Medulla oblongata (tissue), 1 donor: ENCODE results near the gene RCAN3.
A peak's percentile ranks its signal among the peaks of the same experiment; 100 is the strongest.
"Not testable (repeated sequence)": the region's sequence is repeated elsewhere in the genome, so short reads cannot be mapped to it uniquely, and the experiment has no call there.

Experiments used
- DNase-seq: peaks from one replicate; pipeline ENCODE4 v3.0.0-alpha.2; 2015; ENCODE audit errors: extremely low spot score

The RCAN3 gene

DNA sequence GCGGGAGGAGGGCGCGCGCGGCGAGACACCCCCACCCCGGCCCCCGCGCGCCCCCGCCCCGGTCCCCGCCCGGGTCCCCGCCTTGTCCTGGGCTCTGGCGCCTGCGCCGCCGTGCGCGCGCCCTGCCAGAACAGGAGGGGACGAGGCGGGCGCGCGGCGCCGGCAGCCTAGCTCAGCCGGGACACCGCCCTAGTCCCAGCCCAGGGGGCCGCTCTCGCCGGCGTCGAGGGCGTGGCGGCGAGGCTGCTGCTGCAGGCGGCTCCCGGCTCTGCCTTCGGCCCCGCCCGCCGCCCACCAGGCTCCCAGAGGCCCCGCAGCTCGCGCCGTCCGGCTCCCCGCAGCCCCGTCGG, at the start of gene RCAN3:
TSS of gene RCAN3 (plus strand) at position 128 of the 350 bp plus-strand sequence. CDS start 11,537 bp downstream, outside the sequence.
- peak; percentile 82 for DNase-seq

DNA sequence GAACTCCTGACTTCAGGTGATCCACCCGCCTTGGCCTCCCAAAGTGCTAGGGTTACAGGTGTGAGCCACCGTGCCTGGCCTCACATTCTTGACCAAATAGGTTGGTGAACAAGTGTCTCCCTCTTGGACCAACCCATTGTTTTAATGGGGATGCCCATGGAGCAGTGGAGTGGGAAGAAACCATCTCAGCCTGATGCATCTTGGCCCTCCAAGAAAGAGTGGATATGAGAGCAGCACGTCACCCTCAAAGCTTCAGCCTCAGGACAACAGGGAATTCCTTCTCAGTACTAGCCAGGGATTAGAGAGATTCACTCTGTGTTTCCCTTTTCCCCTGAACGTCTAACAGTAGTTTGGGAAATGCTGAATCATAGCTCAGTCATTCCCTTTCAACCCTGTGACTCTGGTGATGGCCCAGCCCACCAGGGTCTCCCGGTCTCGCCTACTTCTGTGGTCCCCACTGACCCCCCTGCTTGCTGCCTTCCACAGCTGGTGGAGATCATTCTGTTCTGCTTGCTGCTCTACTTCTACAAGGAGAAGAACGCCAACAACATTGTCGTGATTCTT, 49.6 kb upstream of the RCAN3 start:
- no peak for DNase-seq

DNA sequence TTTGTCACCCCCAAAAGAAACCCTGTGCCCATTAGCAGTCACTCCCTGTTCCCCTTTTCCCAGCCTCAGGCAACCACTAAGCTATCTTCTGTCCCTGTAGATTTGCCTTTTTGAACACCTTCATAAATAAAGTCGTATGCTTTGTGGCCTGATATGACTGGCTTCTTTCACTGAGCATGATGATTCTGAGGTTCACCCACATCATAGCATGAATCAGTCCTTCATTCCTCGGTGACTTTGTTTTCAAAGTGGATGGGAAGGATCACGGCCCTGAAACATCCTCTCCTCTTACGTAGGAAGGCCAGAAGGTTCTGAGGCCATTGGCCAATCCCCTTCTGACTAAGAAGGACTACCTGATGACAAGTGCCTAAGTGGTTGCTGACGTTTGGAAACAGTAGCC, 48.0 kb upstream of the RCAN3 start:
- DNase-seq = no peak

DNA sequence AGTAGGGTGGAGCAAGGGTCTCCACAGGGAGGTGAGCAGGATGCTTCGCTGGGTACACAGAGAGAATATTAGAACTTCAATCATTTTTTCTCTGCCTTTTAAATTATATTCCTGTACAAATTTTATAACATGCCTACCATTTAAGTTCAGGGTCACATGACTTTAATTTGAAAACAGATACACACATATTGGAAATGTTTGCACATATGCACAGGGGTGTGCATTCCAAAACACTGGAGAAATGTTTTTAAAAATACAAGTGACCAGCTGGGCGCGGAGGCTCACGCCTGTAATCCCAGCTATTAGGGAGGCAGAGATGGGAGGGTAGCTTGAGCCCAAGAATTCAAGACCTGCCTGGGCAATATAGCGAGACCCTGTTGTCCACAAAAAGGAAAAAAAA, 47.4 kb upstream of the RCAN3 start:
- DNase-seq = no peak

DNA sequence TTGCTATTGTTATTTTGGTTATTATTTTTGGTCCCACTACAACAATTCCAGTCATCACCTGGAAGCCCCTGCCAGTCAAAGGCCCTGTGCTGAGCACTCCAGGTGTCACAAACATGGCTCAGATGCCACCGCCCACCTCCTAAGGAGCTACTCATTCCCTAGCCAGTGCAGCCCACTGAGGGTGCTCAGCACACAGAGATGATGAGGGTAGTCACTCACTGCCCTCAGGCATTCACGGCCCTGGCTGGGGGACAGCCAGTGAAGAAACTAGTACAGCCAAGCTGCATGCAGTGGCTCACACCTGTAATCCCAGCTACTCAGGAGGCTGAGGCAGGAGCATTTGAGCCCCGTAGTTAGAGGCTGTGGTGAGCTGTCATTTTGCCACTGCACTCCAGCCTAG, 44.8 kb upstream of the RCAN3 start:
- no peak for DNase-seq

DNA sequence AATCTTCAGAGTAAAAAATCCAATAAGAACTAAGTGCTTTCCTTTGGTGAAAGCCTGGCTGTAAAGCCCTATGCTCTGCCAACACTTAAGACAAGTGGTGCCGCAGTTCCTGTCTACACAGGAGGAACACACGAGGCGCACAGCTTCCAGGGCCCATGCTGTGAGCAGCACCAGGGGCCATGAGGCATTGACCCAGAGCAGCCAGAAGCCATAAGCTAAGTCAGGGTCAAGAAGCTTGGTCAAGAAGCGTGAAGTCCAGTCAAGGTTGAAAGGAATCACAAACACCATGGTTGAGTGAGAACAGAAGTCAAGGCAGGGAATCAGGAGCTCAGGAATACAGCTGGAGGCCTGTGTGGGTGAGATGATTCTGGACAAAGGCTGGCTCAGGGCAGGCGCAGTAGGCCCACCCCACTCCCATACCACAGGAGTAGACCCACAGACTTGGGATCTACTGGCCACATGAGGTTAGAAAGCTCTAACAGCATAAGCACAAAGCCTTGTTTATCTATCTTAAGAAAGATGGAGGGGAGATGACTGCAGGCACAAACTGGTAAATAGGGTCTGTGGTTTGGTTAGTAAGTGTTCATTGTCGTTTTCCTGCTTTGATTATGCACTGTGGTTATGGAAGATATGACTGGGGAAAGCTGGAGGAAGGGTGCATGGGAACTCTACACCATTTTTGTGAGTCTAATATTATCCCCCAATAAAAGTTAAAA, 42.9 kb upstream of the RCAN3 start:
- DNase-seq = no peak

DNA sequence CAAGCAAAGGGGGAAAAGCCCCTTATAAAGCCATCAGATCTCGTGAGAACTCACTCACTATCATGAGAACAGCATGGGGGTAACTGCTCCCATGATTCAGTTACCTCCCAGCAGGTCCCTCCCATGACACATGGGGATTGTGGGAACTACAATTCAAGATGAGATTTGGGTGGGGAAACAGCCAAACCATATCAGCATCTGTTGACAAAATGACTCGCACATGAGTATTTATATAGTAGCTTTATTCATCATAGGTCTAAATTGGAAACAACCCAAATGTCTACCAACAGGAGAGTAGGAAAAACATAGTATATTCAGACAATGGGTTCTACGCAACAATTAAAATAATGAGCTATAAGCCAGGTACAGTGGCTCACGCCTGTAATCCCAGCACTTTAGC, 40.5 kb upstream of the RCAN3 start:
- DNase-seq = not testable (repeated sequence)

DNA sequence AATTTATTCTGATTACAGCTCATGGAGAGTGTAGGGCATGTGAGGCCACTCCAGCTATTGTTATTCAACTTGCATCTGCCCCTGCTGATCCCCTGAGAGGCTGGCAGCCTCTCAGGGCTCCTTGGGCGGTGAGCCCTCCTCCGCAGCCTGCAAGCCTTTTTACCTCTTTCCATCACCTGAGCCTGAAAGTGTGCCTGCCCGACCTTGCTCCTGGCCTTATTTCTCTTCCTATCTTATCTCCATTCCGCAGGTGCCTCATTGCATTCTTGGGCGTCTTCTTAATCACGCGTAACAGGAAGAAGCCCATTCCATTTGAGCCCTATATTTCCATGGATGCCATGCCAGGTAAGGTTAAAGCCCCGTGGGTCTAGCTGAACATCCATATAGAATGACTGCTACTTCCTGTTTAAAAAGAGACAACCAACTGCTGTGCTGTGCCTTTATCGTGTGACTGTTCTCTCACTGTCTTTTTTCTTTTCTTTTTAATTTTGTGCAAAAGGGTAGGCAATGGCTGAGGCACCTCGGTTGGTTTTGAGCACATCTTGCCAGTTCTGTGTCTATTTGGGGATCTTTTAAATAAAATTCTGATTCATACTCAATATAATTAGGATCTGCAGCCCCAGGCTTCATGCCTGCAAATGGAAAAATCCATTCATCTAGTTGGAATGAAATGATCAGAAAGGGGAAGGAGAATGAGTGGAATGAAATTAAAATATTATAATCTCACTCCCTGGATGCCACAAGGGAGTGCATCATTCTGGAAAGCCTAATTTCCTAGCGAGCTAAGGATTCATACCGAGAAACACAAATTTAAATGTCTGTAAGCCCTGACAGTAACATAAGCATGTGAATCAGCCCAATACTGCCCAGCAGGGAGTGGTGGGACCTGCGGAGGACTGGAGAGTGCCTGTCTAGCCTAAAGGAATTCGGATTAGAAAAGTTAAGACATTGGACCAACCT, 38.6 kb upstream of the RCAN3 start:
- DNase-seq = no peak

DNA sequence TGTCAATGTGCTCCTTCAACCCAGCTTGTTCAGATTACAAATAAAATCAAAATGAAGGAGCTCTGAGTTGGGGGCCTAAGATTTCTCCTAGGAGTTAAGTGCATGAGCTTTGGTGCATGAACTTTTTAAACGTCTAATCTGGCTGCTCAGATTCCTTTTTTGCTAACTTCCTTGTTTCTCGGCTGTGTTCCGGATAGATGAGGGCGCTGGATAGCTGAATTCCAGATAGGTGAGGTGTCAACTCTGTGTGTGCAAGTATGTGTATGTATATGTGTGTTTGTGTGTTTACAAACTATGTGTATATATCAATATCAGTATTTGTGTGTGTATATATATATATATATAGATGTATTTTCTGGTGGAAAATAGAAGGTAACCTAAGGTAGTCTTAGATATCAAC, 37.5 kb upstream of the RCAN3 start:
- DNase-seq = no peak

DNA sequence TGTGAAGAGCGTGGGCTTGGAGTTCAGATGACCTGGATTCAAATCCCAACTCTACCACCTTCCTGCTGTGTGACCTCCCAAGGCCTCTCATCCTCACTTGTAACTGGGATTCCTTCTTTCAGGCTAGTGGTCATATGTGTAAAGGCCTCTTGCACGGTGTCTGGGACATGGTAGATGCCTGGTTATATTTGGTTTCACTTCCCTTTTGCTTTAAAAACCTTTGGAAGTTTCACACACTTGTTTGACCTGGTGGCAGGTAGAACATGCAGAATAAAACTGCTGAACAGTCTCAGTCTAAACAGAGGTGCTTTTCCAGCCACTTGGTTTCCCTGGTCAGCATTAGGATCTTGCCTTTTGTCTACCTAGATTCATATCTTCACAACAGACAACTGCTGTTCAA, 37.0 kb upstream of the RCAN3 start:
- no peak for DNase-seq

DNA sequence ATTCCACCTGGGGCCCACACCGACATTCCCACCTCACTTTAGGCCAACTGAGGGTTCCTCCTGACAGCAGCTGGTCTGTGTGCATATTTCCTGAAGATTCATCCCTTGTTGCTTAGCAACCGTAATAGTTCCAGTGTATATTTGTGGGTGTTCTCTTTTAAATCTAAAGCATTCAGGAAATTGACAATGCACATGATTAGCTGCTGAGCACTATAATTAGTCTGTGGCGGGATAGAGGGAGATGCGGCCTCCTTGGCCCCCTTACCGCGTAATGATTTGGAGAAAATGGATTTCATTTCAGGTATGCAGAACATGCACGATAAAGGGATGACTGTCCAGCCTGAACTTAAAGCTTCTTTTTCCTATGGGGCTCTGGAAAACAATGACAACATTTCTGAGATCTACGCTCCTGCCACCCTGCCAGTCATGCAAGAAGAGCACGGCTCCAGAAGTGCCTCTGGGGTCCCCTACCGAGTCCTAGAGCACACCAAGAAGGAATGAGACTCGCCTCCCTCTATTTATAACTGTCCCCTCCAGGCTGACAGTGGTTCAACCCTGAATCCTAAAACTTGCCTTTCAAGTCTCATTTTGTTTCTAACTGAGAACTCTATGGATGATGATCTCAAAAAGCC, 33.8 kb upstream of the RCAN3 start:
- DNase-seq = no peak

DNA sequence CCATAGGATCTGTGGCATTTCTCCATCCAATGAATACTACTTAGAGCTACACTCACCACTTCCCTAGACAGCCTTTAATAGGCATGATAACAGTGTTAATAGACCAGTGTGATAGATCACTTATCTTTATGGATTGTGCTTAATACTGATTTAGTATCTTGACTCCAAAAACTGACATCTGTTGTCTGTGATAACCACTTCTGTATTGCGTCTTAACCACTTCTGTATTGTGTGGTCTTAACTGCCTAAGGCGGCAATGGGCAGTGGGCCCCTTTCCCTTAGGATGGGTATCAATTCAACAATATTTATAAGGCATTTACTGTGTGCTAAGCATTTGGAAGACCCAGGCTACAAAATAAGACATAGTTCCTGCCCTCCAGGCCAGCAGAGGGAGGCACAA, 32.0 kb upstream of the RCAN3 start:
- no peak for DNase-seq

DNA sequence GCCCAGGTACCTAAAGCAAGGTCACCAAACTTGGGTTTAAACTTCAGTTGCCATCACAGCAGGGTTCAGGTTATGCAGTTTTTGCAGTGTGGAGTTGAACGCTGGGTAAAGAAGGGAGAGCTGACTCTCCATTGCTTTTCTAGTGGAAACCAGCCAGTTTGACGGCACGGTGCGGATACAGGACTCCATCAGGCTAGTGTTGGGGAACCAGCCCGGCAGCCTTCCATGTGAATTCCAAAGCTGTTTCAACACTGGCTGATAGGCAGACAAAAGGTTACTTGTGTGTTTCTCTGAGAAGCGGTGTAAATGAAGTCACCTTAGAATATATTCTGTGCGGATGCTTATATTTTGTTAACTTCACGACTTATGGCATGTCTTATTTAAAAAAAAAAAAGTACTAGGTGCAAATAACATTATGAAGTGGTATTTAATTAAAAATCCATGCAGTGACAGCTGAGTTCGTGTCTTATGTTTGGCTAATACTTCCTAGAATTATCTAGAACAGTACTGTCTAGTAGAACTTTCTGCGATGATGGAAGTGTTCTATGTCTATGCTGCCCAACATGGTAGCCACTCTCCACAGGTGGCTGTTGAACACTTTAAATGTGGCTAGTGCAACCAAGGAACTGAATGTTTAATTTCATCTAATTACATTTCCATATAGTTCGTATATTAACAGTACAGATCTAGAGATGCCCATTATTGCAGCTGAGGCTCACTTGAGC, 29.9 kb upstream of the RCAN3 start:
- DNase-seq = no peak

DNA sequence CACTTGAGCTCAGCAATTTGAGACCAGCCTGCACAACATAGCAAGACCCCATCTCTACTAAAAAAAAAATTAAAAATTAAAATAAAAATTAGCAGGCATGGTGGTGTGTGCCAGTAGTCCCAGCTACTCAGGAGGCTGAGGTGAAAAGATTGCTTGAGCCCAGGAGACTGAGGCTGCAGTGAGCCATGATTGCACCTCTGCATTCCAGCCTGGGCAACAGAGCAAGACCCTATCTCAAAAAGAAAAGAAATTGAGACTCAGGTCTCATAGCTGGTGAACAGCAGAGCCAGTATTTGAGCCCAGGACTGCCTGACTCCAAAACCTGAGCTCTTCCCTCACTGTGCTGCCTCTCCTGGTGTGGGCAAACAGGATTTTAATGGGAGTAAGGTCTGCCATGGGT, 28.4 kb upstream of the RCAN3 start:
- DNase-seq = no peak

DNA sequence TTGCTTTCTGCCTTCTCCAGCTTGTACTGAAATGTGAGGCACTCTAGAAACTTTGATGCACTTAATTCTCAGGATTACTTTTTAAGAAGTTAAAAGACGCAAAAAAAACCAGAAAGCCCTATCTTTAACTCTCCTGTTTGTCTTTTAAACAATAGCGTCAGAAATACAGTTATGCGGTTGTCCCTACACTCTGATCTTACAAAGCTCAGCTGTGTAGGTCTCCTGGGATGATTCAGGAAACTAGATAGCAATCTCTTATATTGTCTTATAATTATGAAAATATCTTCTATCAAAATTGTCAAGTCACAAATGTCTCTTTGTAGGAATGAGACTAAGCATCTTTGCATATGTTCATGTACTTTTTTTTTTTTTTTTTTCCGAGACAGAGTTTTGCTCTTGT, 26.9 kb upstream of the RCAN3 start:
- DNase-seq = no peak

DNA sequence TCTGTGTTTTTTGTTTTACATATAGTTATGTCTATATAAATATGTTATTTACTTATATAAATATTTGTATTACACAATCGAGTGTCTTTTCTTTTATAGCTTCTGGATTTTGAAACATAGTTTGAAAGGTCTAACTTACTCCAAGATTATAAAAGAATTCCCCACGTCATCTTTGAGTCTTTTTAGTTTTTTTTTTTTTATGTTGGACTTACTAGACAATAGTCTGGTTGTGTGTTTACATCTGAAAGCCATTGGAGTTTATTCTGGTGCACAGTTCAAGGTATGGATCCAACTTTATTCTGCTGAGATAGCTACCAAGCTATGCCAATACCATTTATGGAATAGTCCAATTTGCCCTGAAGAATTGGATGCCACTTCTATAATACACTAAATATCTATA, 26.1 kb upstream of the RCAN3 start:
- no peak for DNase-seq

DNA sequence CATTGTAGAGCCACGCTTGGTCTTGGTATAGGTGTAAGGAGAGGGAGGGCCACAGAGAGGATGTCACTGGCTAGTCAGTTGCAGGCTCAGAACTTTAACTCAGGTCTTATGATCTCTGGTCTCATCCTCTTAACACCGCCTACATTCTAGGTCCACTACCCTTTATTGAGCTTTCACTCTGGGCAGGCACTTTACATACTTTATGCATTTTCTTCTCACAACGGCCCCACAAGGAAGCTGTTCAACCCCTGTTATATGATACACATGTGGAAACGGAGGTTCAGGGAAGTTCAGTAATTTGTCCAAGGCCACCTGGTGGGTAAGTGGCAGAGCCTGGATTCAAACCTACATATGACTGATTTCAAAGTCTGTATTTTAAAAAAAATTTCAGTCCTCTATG, 25.3 kb upstream of the RCAN3 start:
- no peak for DNase-seq

DNA sequence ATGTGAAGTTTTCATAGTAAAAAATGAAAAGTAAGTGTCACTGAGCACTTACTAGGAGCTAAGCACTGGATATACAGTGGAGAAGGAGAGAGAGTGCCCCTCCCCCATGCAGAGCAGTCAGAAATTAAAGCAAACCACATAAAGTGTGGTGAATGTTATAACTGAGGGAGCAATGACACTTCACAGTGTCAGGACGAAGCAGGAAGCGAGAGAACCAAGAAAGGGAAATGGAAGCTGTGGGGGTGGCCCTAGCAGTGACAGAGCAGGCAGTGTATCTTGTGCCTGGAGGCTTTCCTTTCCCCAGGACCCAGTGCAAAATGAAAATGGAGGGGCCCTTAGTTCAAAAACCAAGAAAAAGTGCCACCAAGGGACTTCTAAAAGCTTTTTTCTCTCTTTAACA, 21.5 kb upstream of the RCAN3 start:
- peak; percentile 56 for DNase-seq

DNA sequence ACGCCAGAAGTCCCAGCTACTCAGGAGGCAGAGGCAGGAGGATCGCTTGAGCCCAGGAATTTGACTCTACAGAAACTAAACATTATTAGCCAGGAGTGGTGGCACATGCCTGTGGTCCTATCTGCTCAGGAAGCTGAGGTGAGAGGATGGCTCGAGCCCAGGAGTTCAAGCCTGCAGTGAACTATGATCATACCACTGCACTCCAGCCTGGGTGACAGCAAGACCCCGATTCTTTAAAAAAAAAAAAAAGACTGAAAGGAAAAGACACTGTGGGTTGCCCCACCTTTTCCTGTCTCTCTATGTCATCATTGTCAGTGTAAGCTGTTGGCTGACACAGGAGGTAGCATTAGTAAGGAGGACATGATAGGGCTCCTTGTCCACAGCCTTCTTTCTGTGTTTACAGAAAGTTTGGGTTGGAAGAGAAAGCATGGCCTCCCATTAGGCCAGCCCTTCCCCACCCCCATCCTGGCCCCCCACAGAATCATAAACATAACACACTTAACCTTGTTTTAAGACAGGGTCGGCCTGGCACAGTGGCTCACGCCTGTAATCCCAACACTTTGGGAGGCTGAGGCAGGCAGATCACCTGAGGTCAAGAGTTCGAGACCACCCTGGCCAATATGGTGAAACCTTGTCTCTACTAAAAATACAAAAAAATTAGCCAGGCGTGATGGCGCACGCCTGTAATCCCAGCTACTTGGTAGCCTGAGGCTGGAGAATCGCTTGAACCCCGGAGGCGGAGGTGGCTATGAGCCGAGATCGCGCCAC, 20.6 kb upstream of the RCAN3 start:
- no peak for DNase-seq

DNA sequence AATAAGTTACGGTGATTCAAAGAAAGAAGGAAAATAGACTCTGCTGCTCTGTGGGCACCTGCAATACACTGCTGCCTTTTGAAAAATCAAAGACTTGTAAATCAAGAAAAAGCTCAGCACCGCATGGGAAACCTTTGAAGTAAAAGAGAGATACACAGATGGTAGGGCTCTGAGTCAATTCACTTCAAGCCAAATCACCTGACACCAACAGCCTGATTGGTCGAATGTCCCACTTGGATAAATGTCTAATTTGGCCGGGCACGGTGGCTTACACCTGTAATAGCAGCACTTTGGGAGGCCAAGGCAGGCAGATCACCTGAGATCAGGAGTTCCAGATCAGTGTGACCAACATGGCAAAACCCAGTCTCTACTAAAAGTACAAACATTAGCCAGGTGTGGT, 19.2 kb upstream of the RCAN3 start:
- no peak for DNase-seq

DNA sequence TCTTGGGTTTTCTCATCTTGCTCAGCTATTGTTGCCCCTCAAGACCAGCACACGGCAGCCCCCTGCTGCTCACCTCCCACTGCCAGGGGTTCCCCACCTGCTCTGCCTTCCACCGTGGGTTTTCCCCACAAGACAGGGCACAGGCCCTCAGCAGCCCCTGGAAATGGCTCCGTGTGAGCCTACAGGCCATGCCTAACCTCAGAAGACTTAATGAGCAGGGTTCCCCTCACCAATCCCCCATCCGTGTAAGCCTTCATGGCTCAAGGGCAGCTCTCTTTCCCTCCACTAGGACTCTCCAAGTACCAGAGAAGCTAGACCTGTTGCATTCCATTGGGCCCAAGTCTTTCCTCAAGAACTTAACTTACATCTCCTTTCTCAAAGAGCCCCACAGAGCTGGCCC, 18.4 kb upstream of the RCAN3 start:
- DNase-seq = no peak
